Muscle layer of colon (tissue), 2 donors: ENCODE measurements around the gene CLASP2.

Experiments
- H3K27ac ChIP-seq: one replicate; pipeline ENCODE4 v1.7.0; 2013; ENCODE audit warnings: low read depth, mild to moderate bottlenecking, low read length, moderate library complexity
- H3K27me3 ChIP-seq, 2 donors: one replicate each; pipeline ENCODE4 v1.7.0; 2013; ENCODE audit warnings: low read length in 2 of 2, mild to moderate bottlenecking in 2 of 2; ENCODE audit not compliant: insufficient read depth in 2 of 2, control insufficient read depth in 1 of 2
- H3K36me3 ChIP-seq: one replicate; pipeline ENCODE4 v1.7.0; 2013; ENCODE audit warnings: mild to moderate bottlenecking, low read length; ENCODE audit not compliant: insufficient read depth
- H3K4me1 ChIP-seq: one replicate; pipeline ENCODE4 v1.7.0; 2013; ENCODE audit warnings: mild to moderate bottlenecking, low read length; ENCODE audit not compliant: insufficient read depth
- H3K4me3 ChIP-seq, 2 donors: one replicate each; pipeline ENCODE4 v1.7.0; 2013; ENCODE audit warnings: low read length in 2 of 2, low read depth in 1 of 2, mild to moderate bottlenecking in 1 of 2, moderate library complexity in 1 of 2
- H3K9ac ChIP-seq: one replicate; pipeline ENCODE4 v1.7.0; 2013; ENCODE audit warnings: low read length
- H3K9me3 ChIP-seq: one replicate; pipeline ENCODE4 v1.7.0; 2013; ENCODE audit warnings: mild to moderate bottlenecking, low read length
- donor health status: abdominal sarcoma.
- donor health status: Adenocarcinoma of cecum.

The CLASP2 gene

DNA sequence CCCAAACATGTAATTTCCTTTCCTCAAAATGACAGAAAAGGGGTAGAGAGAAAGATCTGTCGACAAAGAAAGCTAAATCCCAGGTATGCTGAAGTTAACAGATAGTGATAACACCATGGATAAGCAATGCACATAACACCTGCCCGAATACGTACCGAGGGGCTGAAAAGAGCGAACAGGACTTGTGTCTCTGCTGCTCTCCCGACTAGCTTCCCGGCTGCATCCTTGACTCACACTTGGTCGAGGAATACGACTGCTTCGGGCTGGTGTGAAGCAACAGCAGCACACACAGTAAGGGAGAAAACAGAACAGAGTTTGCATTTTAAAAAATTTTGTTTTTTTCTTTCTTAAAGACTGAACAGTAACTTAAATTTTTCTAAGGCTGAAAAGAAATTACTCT lies 136.4 kb downstream of the CLASP2 start:
- no peak overlapping the region for H3K4me3 ChIP-seq
- H3K36me3 ChIP-seq, result peaks cover 37% of the 10 kb centered on the region
- no peaks in the 10 kb centered on the region for H3K9me3 ChIP-seq
- no peaks in the 10 kb centered on the region for H3K27me3 ChIP-seq
- no peak overlapping the region for H3K27ac ChIP-seq
- H3K4me1 ChIP-seq, result no peaks in the 10 kb centered on the region
- H3K9ac ChIP-seq, result no peak overlapping the region

DNA sequence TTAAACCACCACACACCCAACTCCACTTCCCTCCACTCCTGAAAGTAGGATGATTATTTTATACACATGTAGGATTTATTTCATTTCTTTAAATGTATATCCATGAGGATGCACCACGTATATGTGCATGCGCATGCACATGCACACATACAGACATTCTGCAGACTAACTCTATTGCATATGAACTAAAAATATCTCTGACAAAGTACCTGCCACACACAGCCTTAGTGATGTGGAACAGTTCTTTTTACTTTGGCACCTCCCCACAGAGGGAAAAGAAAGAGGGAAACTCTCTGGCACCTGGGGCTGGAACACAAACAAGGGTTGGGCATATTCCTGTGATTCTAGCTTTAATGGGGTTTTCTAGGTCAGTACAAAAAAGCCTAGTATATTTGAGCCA lies 138.2 kb downstream of the CLASP2 start:
- no peaks in the 10 kb centered on the region for H3K4me1 ChIP-seq
- H3K27ac ChIP-seq, result no peak overlapping the region
- no peak overlapping the region for H3K9ac ChIP-seq
- H3K36me3 ChIP-seq, result peaks cover 46% of the 10 kb centered on the region
- no peaks in the 10 kb centered on the region for H3K9me3 ChIP-seq
- H3K27me3 ChIP-seq, result no peaks in the 10 kb centered on the region
- no peak overlapping the region for H3K4me3 ChIP-seq

DNA sequence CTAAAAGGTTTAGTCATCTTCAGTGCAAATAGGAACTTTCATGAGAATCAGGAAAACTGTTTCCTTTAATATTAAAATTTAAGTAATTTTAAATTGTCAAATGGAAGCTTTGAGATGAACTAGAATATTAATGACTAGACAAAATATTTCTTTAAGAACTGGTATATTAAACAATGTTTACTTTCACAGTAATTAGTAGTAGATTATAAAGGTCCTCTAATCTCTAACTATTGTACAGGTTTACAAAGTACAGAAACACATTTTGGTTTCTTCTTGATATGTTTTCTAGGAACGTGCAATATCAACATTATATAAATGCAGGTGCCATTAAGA lies 138.9 kb downstream of the CLASP2 start:
- no peak overlapping the region for H3K4me3 ChIP-seq
- no peaks in the 10 kb centered on the region for H3K4me1 ChIP-seq
- no peak overlapping the region for H3K27ac ChIP-seq
- no peak overlapping the region for H3K9ac ChIP-seq
- H3K36me3 ChIP-seq, result peaks cover 46% of the 10 kb centered on the region
- no peaks in the 10 kb centered on the region for H3K9me3 ChIP-seq
- no peaks in the 10 kb centered on the region for H3K27me3 ChIP-seq

DNA sequence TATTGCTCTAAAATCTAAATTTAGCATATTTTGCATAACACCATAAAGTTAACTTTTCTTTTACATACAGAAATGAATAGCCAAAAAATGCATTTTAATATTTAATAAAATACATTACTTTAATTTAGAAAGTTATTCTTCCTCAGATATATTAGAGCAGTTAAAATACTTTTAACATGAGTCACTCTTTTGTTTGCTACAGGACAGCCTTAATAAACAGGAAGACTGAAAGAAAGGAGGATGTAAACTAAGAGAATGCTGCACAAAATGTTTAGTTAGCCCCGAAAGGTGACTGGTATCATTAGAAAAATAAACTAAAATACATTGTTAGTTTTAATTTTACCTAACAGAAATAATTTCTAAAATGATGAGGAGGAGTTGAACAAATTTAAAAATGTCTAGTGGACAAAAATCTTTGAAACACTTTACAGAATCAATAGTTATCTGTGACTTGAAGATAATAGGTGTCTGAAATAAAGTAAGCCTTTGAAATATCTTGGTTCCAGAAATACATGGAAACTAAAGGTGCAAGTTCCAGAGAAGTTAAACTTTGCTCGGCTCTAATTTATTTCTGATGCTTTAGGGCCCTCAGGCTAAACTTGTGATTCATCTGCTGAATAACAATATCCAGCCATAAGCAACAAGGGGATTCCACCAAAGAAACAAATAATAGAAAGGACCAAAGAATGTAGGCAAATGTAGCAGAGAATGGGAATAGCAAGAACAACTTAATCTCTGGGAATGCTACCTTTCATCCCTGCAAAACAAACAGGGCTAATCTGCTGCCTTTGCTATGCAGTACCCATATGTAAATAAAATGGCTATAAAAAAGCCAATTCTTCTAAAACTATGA lies 139.5 kb downstream of the CLASP2 start:
- Histone ChIP-seq H3K36me3 (peaks cover 46% of the 10 kb centered on the region), H3K27ac (no peak overlapping the region), H3K9ac (no peak overlapping the region)

DNA sequence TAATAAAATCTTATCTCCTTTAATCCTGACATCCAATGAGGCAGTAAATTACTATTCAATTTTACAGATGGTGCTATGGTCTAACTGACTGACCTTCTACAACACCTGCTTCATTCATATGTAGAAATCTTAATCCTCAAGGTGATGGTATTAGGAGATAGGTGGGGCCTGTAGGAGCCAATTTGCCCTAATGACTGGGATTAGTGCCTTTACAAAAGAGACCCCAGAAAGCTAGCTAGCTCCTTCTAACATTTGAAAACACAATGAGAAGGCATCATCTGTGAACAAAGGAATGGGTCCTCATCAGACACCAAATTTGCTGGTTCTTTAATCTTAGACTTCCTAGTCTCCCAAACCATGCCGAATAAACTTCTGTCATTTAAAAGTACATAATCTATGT lies 140.5 kb downstream of the CLASP2 start:
- Histone ChIP-seq H3K27ac (no peak overlapping the region), H3K27me3 (no peaks in the 10 kb centered on the region), H3K4me3 (no peak overlapping the region), H3K9ac (no peak overlapping the region), H3K36me3 (peaks cover 45% of the 10 kb centered on the region), H3K4me1 (no peaks in the 10 kb centered on the region), H3K9me3 (no peaks in the 10 kb centered on the region)

More for the DNA sequence above, 139.5 kb downstream of the CLASP2 start:
- H3K4me1 ChIP-seq, result no peaks in the 10 kb centered on the region
- no peak overlapping the region for H3K4me3 ChIP-seq
- no peaks in the 10 kb centered on the region for H3K27me3 ChIP-seq
- H3K9me3 ChIP-seq, result no peaks in the 10 kb centered on the region

DNA sequence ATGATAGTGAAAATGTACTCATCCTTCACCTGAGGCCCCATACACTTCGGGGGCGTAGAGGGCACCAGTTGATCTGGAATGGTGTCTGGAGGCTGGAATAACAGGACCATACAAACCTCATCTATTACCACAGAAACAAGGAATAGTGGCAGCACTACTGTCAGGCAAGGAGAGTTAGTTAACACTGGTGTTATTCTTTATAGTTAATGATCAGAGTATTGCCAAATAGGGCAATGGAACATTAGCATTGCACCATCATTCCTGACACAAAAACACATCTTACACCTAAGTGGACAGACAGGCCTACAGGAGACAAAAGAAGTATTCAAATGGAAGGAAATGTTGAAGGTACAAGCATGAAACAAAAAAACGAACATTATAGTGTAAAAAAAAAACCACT lies 140.9 kb downstream of the CLASP2 start:
- Histone ChIP-seq H3K9ac (no peak overlapping the region), H3K4me3 (no peak overlapping the region), H3K9me3 (no peaks in the 10 kb centered on the region), H3K4me1 (no peaks in the 10 kb centered on the region), H3K36me3 (peaks cover 45% of the 10 kb centered on the region), H3K27me3 (no peaks in the 10 kb centered on the region), H3K27ac (no peak overlapping the region)

DNA sequence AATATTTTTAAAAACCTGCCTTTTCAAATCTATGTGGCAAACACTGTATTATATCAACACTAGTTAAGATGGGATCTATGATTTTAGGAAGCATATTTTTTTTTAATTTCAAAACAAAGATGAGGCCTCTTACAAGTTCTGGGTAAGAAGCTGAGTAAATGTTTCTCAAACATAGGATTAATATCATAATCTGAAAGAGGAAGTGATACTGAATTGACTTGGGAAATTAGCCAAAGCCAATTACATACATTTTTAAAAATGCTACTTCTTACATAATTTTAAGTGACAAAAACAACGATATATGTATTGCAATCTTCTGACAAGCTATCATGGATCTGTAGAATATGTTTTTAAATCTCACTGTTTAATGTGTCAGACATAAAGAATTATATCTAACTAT lies 142.7 kb downstream of the CLASP2 start:
- Histone ChIP-seq H3K9ac (no peak overlapping the region), H3K36me3 (peaks cover 39% of the 10 kb centered on the region), H3K9me3 (no peaks in the 10 kb centered on the region), H3K27me3 (no peaks in the 10 kb centered on the region), H3K27ac (no peak overlapping the region), H3K4me3 (no peak overlapping the region), H3K4me1 (no peaks in the 10 kb centered on the region)

DNA sequence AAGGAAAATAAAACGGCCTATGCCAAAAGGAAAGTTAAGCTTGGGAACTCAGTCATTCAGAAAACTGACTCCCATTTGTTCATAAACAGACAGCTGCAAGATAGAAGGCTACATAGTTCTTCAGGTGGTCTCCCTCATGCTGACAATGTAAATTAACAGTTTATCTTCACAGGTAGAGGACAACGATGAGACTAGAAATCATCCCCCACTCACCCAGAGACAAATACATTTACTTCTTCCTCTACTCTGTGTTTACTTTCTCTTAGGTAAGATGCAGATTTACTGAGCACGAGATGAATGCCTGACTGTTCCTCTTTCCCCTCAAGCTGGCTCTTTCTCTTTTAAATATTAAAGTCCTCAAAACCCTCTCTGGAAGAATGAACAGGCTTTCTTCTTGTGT lies 160.2 kb downstream of the CLASP2 start:
- Histone ChIP-seq H3K9ac (no peak overlapping the region), H3K36me3 (peaks cover 27% of the 10 kb centered on the region), H3K9me3 (no peaks in the 10 kb centered on the region), H3K4me1 (no peaks in the 10 kb centered on the region), H3K4me3 (no peak overlapping the region), H3K27me3 (no peaks in the 10 kb centered on the region), H3K27ac (no peak overlapping the region)

DNA sequence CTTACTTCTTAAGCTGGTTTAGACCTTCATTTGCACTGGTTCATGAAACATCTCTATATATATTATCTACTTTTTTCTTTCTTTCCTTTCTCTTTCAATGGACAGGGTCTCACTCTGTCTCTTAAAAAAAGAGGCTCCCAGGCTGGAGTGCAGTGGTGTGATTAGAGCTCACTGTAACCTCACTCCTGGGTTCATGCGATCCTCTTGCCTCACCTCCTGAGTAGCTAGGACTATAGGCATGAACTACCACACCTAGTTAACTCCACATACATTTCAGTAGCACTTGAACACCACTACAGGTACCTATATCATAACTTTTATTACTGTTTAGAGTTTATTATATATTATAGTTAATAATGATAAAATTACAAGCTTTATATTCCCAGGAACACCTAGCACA lies 160.8 kb downstream of the CLASP2 start:
- Histone ChIP-seq H3K9me3 (no peaks in the 10 kb centered on the region), H3K36me3 (peaks cover 30% of the 10 kb centered on the region), H3K4me3 (no peak overlapping the region), H3K27me3 (no peaks in the 10 kb centered on the region), H3K4me1 (no peaks in the 10 kb centered on the region), H3K27ac (no peak overlapping the region), H3K9ac (no peak overlapping the region)

DNA sequence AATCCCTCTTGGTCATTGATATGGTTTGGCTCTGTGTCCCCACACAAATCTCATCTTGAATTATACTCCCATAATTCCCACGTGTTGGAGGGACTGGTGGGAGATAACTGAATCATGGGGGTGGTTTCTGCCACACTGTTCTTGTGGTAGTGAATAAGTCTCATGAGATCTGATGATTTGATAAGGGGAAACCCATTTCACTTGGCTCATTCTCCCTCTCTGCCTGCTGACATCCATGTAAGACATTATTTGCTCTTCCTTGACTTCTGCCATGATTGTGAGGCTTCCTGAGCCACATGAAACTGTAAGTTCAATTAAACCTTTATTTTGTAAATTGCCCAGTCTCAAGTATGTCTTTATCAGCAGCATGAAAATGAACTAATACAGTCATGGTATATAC lies 171.0 kb downstream of the CLASP2 start:
- H3K9me3 ChIP-seq, result no peaks in the 10 kb centered on the region
- H3K27ac ChIP-seq, result no peak overlapping the region
- peaks cover 43% of the 10 kb centered on the region for H3K36me3 ChIP-seq
- H3K27me3 ChIP-seq, result no peaks in the 10 kb centered on the region
- no peak overlapping the region for H3K4me3 ChIP-seq
- no peak overlapping the region for H3K9ac ChIP-seq
- H3K4me1 ChIP-seq, result no peaks in the 10 kb centered on the region

DNA sequence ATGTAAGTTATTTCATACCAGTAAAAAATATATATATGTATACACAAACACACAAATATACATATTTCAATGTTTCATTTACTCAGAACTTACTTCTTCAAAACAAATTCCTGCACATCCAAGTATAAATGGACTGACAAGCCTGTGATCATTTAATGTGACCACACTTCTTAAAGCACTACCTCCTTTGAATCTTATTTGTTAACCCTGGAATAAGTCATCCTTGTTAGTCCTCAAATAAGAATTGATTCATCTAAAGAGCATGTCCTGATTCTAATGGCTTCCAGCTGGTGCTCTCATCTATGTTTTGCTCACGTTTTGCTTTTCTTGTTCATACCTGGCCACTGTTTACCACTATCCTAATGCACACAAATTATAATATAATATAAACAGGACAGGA lies 173.9 kb downstream of the CLASP2 start:
- H3K36me3 ChIP-seq, result peaks cover 45% of the 10 kb centered on the region

DNA sequence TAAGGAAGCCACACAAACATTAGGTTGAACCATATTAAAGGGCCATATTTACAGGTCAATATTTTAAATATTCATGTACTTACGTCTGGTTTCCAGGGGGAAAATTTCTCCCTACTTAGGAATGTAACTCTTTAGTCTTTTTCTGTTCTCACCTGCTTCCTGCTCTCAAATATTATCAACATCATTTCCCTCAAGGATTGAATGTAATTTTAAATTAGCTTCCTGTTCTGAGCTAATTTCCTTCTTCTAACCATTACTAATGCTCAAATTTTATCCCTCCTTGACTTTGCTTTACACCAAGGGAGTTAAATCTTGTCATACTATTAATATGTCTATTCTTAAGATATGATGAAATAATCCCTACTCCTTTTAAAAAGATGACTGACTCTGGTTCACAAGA lies 174.5 kb downstream of the CLASP2 start:
- Histone ChIP-seq H3K36me3 (peaks cover 41% of the 10 kb centered on the region), H3K9me3 (no peaks in the 10 kb centered on the region), H3K27ac (no peak overlapping the region), H3K9ac (no peak overlapping the region), H3K27me3 (no peaks in the 10 kb centered on the region), H3K4me3 (no peak overlapping the region), H3K4me1 (no peaks in the 10 kb centered on the region)

More for the DNA sequence above, 173.9 kb downstream of the CLASP2 start:
- H3K27me3 ChIP-seq, result no peaks in the 10 kb centered on the region
- H3K4me3 ChIP-seq, result no peak overlapping the region
- H3K4me1 ChIP-seq, result no peaks in the 10 kb centered on the region
- no peaks in the 10 kb centered on the region for H3K9me3 ChIP-seq
- no peak overlapping the region for H3K27ac ChIP-seq
- H3K9ac ChIP-seq, result no peak overlapping the region
